ENCODE data around the gene CPLX4. TPM values are rescaled to one million over a fixed set of nuclear protein-coding genes. Genes with fewer than 3 reads are reported as not detected.

The CPLX4 gene, protein sequence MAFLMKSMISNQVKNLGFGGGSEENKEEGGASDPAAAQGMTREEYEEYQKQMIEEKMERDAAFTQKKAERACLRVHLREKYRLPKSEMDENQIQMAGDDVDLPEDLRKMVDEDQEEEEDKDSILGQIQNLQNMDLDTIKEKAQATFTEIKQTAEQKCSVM
- total RNA-seq, result not detected in 2 replicates

GRCh38 chr18:59318460-59319050, at the start of gene CPLX4:
TSS of gene CPLX4 (minus strand) at chr18:59318649. CDS start at chr18:59318462, 187 bp downstream.

DNA sequence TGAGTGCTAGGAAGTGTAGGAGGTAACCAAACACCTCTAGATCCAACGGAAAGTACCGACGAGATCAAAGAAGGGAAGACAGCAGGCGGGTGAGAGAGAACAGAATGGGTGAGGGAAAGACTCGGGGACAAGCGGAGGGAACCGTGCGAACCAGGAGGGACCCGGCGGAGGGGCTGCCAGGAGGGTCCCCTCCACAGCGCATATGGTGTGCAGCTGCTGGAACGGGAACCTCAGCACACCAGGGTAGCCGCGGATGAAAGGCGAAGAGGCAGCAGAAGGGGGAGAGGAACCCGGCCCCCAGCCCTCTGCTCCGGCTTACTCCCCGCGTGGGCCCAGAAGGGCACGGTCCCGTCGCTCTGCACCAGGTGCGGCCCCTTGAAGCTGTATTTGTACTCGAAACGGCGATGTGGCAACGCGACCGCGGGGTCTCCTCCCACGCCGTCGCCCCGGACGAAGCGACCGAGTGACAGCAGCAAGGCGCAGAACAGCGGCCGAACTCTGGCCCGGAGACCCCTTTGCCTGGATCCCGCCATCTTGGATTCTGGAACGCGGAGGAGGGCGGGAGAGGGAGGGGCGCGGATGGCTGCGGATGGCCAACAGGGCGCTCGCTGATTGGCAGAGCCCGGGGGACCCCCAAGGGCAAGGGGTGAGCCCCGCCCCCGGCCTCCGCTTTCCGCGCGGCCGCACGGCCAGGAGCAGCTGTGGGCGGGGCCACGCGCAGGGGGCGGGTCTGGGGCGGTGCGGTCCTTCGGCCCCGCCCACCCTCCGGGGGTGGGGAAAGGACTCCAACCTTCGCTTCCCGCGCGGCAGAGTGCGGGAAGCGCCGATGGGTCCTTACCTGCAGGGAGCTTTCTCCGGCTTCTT, 40.5 kb upstream of the CPLX4 start, which contains the start of gene LMAN1:
LMAN1 (minus strand) TSS at position 554 of the 864 bp plus-strand sequence; CDS start at position 533, 21 bp downstream.

GRCh38 chr18:59272891-59273758, 45.3 kb downstream of the CPLX4 start, which contains the start of gene RAX:
TSS of gene RAX (minus strand) at chr18:59273454. CDS start at chr18:59273206, 248 bp downstream.

Other genes starting within 250 kb of the CPLX4 start
- gene SEC11C, start 178.8 kb downstream of the CPLX4 start, total RNA-seq, result 18.6 and 29.8 TPM in 2 replicates
- gene GRP, start 98.5 kb downstream of the CPLX4 start, total RNA-seq, result not detected in 2 replicates
- not detected in 2 replicates for gene RAX, start 45.2 kb downstream of the CPLX4 start, total RNA-seq
- gene LMAN1, start 40.6 kb upstream of the CPLX4 start, total RNA-seq, result 117 and 124 TPM in 2 replicates